GM12892 (cell line): ENCODE results near the gene CPSF2.
"Not testable (repeated sequence)": the region's sequence is repeated elsewhere in the genome, so short reads cannot be mapped to it uniquely, and the experiment has no call there.

Experiments used
- DNase-seq: peaks from one replicate; pipeline ENCODE4 v3.0.0; 2011; ENCODE audit not compliant: insufficient read length
- FAIRE-seq: peaks from 2 replicates; lab custom pipeline; 2011; peaks lifted over from hg19 to GRCh38; lab: Jason Lieb, UNC
- POLR2A ChIP-seq: IDR thresholded peaks from 2 replicates; pipeline ENCODE4 v1.6.1; 2011; ENCODE audit warnings: low read depth, low read length, control low read depth
- POLR2AphosphoS5 ChIP-seq: IDR thresholded peaks from 2 replicates; pipeline ENCODE4 v1.6.1; 2011; ENCODE audit warnings: low read depth, low read length, control low read depth
- TAF1 ChIP-seq: IDR thresholded peaks from 2 replicates; pipeline ENCODE4 v1.6.1; 2011; ENCODE audit warnings: low read depth, mild to moderate bottlenecking, control low read depth, low read length, borderline replicate concordance

CPSF2 gene

GRCh38 chr14:92161521-92161920 lies 39.8 kb downstream of the CPSF2 start:
- DNase-seq (no peak), FAIRE-seq (no peak)
- TF ChIP-seq TAF1: no peak
- no peak for TF ChIP-seq POLR2A
- no peak for TF ChIP-seq POLR2AphosphoS5

- TF ChIP-seq POLR2AphosphoS5 (no peak), TAF1 (no peak), POLR2A (no peak)
- DNase-seq (no peak), FAIRE-seq (no peak)
Observed at GRCh38 chr14:92164958-92165357, 43.2 kb downstream of the CPSF2 start.

GRCh38 chr14:92173668-92174067 lies 51.9 kb downstream of the CPSF2 start:
- no peak for FAIRE-seq
- no peak for TF ChIP-seq TAF1
- no peak for TF ChIP-seq POLR2AphosphoS5
- DNase-seq: no peak

- TF ChIP-seq TAF1 (no peak), POLR2A (no peak), POLR2AphosphoS5 (no peak)
- DNase-seq (no peak), FAIRE-seq (no peak)
Observed at GRCh38 chr14:92175811-92176210, 54.0 kb downstream of the CPSF2 start.

GRCh38 chr14:92176476-92176875 lies 54.7 kb downstream of the CPSF2 start:
- no peak for FAIRE-seq
- TF ChIP-seq TAF1 (no peak), POLR2AphosphoS5 (no peak), POLR2A (no peak)

GRCh38 chr14:92179178-92179577 lies 57.4 kb downstream of the CPSF2 start:
- not testable (repeated sequence) for FAIRE-seq, DNase-seq

More at GRCh38 chr14:92176476-92176875, 54.7 kb downstream of the CPSF2 start:
- no peak for DNase-seq

GRCh38 chr14:92185559-92185958 lies 63.8 kb downstream of the CPSF2 start:
- TF ChIP-seq POLR2A: no peak
- TF ChIP-seq POLR2AphosphoS5: no peak
- TF ChIP-seq TAF1: no peak
- no peak for FAIRE-seq
- DNase-seq: no peak

- DNase-seq, FAIRE-seq: not testable (repeated sequence)
Observed at GRCh38 chr14:92187616-92188015, 65.8 kb downstream of the CPSF2 start.

GRCh38 chr14:92190768-92191167 lies 69.0 kb downstream of the CPSF2 start:
- DNase-seq (no peak), FAIRE-seq (no peak)
- TF ChIP-seq POLR2AphosphoS5: no peak
- TF ChIP-seq POLR2A: no peak
- no peak for TF ChIP-seq TAF1

- no peak for TF ChIP-seq TAF1
- no peak for TF ChIP-seq POLR2AphosphoS5
- TF ChIP-seq POLR2A: no peak
- no peak for FAIRE-seq
- no peak for DNase-seq
Observed at GRCh38 chr14:92198804-92199203, 77.0 kb downstream of the CPSF2 start.

GRCh38 chr14:92199763-92200162 lies 78.0 kb downstream of the CPSF2 start:
- FAIRE-seq (no peak), DNase-seq (no peak)

GRCh38 chr14:92203116-92203515 lies 81.3 kb downstream of the CPSF2 start:
- TF ChIP-seq POLR2AphosphoS5: no peak
- no peak for TF ChIP-seq TAF1
- TF ChIP-seq POLR2A: no peak
- DNase-seq (no peak), FAIRE-seq (no peak)

More at GRCh38 chr14:92199763-92200162, 78.0 kb downstream of the CPSF2 start:
- no peak for TF ChIP-seq POLR2A

GRCh38 chr14:92204792-92205191 lies 83.0 kb downstream of the CPSF2 start:
- no peak for FAIRE-seq
- no peak for DNase-seq
- no peak for TF ChIP-seq POLR2A
- TF ChIP-seq POLR2AphosphoS5: no peak
- no peak for TF ChIP-seq TAF1
